ENCODE measurements around the gene SLC38A3.

- no peak for TF ChIP-seq POLR2AphosphoS5 (IDR thresholded peaks at IDR 0.05; ENCODE audit: borderline replicate concordance, low read depth, low read length)
- no peak for TF ChIP-seq EZH2 (IDR thresholded peaks at IDR 0.05)
Measured at GRCh38 chr3:50254577-50255250, 49.6 kb downstream of the SLC38A3 start.
